Natural killer cell (primary cell): ENCODE measurements around the gene MON1A. TPM values are rescaled to one million over a fixed set of nuclear protein-coding genes. Genes with fewer than 3 reads are reported as not detected.

ENCODE experiments used
- ATAC-seq, 3 donors: fragments of 150-1000 bp in 2 of 3; fragments of 200-7000 bp in 1 of 3; cut with Tn5 transposase; 1 replicate in 1 of 3; 2 replicates in 2 of 3; pipeline ENCODE4 v1.10.0; 2021; ENCODE audit warnings: mild to moderate bottlenecking in 2 of 3, moderate library complexity in 2 of 3
- DNase-seq, 2 donors: peaks; one replicate each; pipeline versions ENCODE4 v3.0.0 to v3.0.0-alpha.2; 2013 to 2021; ENCODE audit warnings: mixed read lengths in 1 of 2
- H3K27ac ChIP-seq: one replicate; pipeline ENCODE4 v1.5.1; 2013; ENCODE audit warnings: mild to moderate bottlenecking, low read length
- H3K27me3 ChIP-seq: one replicate; pipeline ENCODE4 v1.6.1; 2013; ENCODE audit warnings: low read length; ENCODE audit not compliant: control insufficient read depth, insufficient read depth
- H3K36me3 ChIP-seq: one replicate; pipeline ENCODE4 v1.6.1; 2013; ENCODE audit warnings: low read length; ENCODE audit not compliant: control insufficient read depth, insufficient read depth
- H3K4me1 ChIP-seq: one replicate; pipeline ENCODE4 v1.6.1; 2013; ENCODE audit warnings: low read length; ENCODE audit not compliant: control insufficient read depth, insufficient read depth
- H3K4me3 ChIP-seq: one replicate; pipeline ENCODE4 v1.5.1; 2013; ENCODE audit warnings: low read length
- H3K9me3 ChIP-seq: one replicate; pipeline ENCODE4 v1.6.1; 2013; ENCODE audit warnings: low read length; ENCODE audit not compliant: control insufficient read depth, insufficient read depth
- H3K27ac Mint-ChIP-seq, 2 donors: one replicate each; pipeline ENCODE4 v1.8.0; 2022; ENCODE audit warnings: mild to moderate bottlenecking in 2 of 2, mixed read lengths in 2 of 2, moderate library complexity in 1 of 2
- H3K27me3 Mint-ChIP-seq, 2 donors: one replicate each; pipeline ENCODE4 v1.8.0; 2022; ENCODE audit warnings: low read depth in 2 of 2, mixed read lengths in 2 of 2
- H3K36me3 Mint-ChIP-seq: one replicate; pipeline ENCODE4 v1.8.0; 2022; ENCODE audit warnings: mixed read lengths
- H3K4me1 Mint-ChIP-seq, 2 donors: one replicate each; pipeline ENCODE4 v1.8.0; 2022; ENCODE audit warnings: mixed read lengths in 2 of 2
- H3K4me3 Mint-ChIP-seq: one replicate; pipeline ENCODE4 v1.8.0; 2022; ENCODE audit warnings: mild to moderate bottlenecking, moderate library complexity, mixed read lengths
- H3K9me3 Mint-ChIP-seq, 2 donors: one replicate each; pipeline ENCODE4 v1.8.0; 2022; ENCODE audit warnings: mixed read lengths in 2 of 2
- WGBS: methylation state at CpG from one replicate; pipeline ENCODE4 v1.1.7; 2013; ENCODE audit warnings: missing lambda C conversion rate; ENCODE audit not compliant: insufficient coverage; 5-methylcytosine and 5-hydroxymethylcytosine counted together
- intact Hi-C: fragments of 100-400 bp; cut with micrococcal nuclease; formaldehyde crosslinking; loops from one replicate; pipeline ENCODE4 v1.14.2; 2022
- total RNA-seq, 4 donors: library from RNA; stranded (reverse); fragments of 120-200 nt in 1 of 4; gene quantifications; one replicate each; pipeline versions ENCODE4 v1.2.3 to v1.2.4, GENCODE V29; 2013 to 2022
- TF ChIP-seq, protein P1 (sequence below): fragments of 200-600 bp; IDR thresholded peaks from one replicate; pipeline ENCODE4 v1.8.0; 2022; ENCODE audit warnings: antibody characterized with exemption

The MON1A gene
- total RNA-seq, 3 donors from 2014 or later (not counting 1 experiment from before 2014, with no cell fraction given): 3.7 to 8.1 (median 7.9) TPM

- no peaks in the 10 kb centered on the region for H3K27me3 Mint-ChIP-seq
- H3K9me3 ChIP-seq: no peaks in the 10 kb centered on the region
- H3K4me3 ChIP-seq: no peak overlapping the region
- ATAC-seq (no peak), DNase-seq (no peak)
- H3K9me3 Mint-ChIP-seq: no peaks in the 10 kb centered on the region
- H3K27ac ChIP-seq: no peak overlapping the region
- TF ChIP-seq, protein P1, sequence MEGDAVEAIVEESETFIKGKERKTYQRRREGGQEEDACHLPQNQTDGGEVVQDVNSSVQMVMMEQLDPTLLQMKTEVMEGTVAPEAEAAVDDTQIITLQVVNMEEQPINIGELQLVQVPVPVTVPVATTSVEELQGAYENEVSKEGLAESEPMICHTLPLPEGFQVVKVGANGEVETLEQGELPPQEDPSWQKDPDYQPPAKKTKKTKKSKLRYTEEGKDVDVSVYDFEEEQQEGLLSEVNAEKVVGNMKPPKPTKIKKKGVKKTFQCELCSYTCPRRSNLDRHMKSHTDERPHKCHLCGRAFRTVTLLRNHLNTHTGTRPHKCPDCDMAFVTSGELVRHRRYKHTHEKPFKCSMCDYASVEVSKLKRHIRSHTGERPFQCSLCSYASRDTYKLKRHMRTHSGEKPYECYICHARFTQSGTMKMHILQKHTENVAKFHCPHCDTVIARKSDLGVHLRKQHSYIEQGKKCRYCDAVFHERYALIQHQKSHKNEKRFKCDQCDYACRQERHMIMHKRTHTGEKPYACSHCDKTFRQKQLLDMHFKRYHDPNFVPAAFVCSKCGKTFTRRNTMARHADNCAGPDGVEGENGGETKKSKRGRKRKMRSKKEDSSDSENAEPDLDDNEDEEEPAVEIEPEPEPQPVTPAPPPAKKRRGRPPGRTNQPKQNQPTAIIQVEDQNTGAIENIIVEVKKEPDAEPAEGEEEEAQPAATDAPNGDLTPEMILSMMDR: no peak
- no peaks in the 10 kb centered on the region for H3K36me3 ChIP-seq
- H3K4me1 Mint-ChIP-seq: peaks cover 6 to 11% of the 10 kb centered on the region in 2 donors
- H3K36me3 Mint-ChIP-seq: no peaks in the 10 kb centered on the region
- intact Hi-C loops: no loop called here
- WGBS: 73% methylated on average over 5 of the region's 5 CpGs
- H3K27ac Mint-ChIP-seq: no peak overlapping the region
- no peaks in the 10 kb centered on the region for H3K27me3 ChIP-seq
- H3K4me3 Mint-ChIP-seq: no peak overlapping the region
- peaks cover 19% of the 10 kb centered on the region for H3K4me1 ChIP-seq
Measured at GRCh38 chr3:49899815-49900214, 29.8 kb downstream of the MON1A start.

DNA sequence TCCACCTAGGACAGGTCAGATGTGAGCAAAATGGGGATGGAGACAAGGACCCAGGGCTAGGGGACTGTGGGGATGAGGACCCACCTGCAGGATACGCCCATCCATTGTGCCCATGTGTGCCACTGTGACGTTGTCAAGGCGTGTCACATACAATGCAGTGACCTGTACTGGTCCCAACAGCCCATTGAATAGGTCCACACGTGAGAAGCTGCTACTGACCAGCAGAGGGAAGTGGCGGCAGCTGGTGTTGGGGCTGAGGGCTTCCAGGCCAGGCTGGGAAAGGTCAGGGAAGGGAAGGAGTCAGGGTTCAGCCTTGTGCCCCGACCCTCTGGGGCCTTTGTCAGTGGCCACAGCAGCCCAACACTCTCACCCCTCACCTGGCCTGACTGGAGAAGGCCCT, 30.6 kb downstream of the MON1A start:
- Mint-ChIP-seq H3K36me3 (no peaks in the 10 kb centered on the region), H3K9me3 (no peaks in the 10 kb centered on the region), H3K4me1 (peaks cover 3 to 8% of the 10 kb centered on the region in 2 donors), H3K4me3 (no peak overlapping the region), H3K27me3 (no peaks in the 10 kb centered on the region), H3K27ac (no peak overlapping the region)
- TF ChIP-seq, protein P1: no peak
- no peak for ATAC-seq
- H3K36me3 ChIP-seq: no peaks in the 10 kb centered on the region
- WGBS: 88% methylated on average over 6 of the region's 6 CpGs
- no peak overlapping the region for H3K4me3 ChIP-seq
- no peak for DNase-seq
- no peaks in the 10 kb centered on the region for H3K27me3 ChIP-seq
- H3K27ac ChIP-seq: no peak overlapping the region
- H3K4me1 ChIP-seq: peaks cover 11% of the 10 kb centered on the region
- no peaks in the 10 kb centered on the region for H3K9me3 ChIP-seq
- intact Hi-C loops: no loop called here

GRCh38 chr3:49896345-49896744, 33.3 kb downstream of the MON1A start:
- DNase-seq (no peak), ATAC-seq (no peak)
- 96% methylated on average over 4 of the region's 5 CpGs for WGBS
- H3K27me3 ChIP-seq: no peaks in the 10 kb centered on the region
- intact Hi-C loops: no loop called here
- Mint-ChIP-seq H3K36me3 (no peaks in the 10 kb centered on the region), H3K9me3 (no peaks in the 10 kb centered on the region), H3K27me3 (no peaks in the 10 kb centered on the region), H3K4me3 (no peak overlapping the region), H3K27ac (no peak overlapping the region), H3K4me1 (no peaks in the 10 kb centered on the region)
- H3K4me3 ChIP-seq: no peak overlapping the region
- H3K36me3 ChIP-seq: no peaks in the 10 kb centered on the region
- TF ChIP-seq, protein P1: no peak
- H3K4me1 ChIP-seq: no peaks in the 10 kb centered on the region
- H3K9me3 ChIP-seq: no peaks in the 10 kb centered on the region
- H3K27ac ChIP-seq: no peak overlapping the region

- Mint-ChIP-seq H3K9me3 (no peaks in the 10 kb centered on the region), H3K4me1 (no peaks in the 10 kb centered on the region), H3K36me3 (no peaks in the 10 kb centered on the region), H3K4me3 (no peak overlapping the region), H3K27ac (no peak overlapping the region), H3K27me3 (no peaks in the 10 kb centered on the region)
- no peak for ATAC-seq
- H3K27me3 ChIP-seq: no peaks in the 10 kb centered on the region
- intact Hi-C loops: no loop called here
- TF ChIP-seq, protein P1: no peak
- 94% methylated on average over 9 of the region's 9 CpGs for WGBS
- DNase-seq: no peak
- H3K36me3 ChIP-seq: no peaks in the 10 kb centered on the region
- H3K4me1 ChIP-seq: no peaks in the 10 kb centered on the region
- no peaks in the 10 kb centered on the region for H3K9me3 ChIP-seq
- H3K27ac ChIP-seq: no peak overlapping the region
- no peak overlapping the region for H3K4me3 ChIP-seq
Measured at GRCh38 chr3:49895791-49896190, 33.8 kb downstream of the MON1A start.
